IMR-90 (cell line): ENCODE measurements around the gene CRY2. TPM values are rescaled to one million over a fixed set of nuclear protein-coding genes. Genes with fewer than 3 reads are reported as not detected.

Experiments
- ATAC-seq: fragments of 200-7000 bp; cut with Tn5 transposase; 2 replicates; pipeline ENCODE4 v1.9.1; 2020; ENCODE audit warnings: low read depth, mild to moderate bottlenecking, moderate library complexity
- BruUV-seq: library from RNA; stranded (reverse); fragments of 400-500 nt; replicated peaks from 2 replicates; lab custom pipeline; 2021; lab: Mats Ljungman, UMichigan
- CTCF ChIA-PET: fragments of 300-600 bp; formaldehyde crosslinking; extraction: SDS; loops from one replicate; lab custom pipeline; 2021; ENCODE audit warnings: antibody characterized with exemption; lab: Yijun Ruan, JAX
- POLR2A ChIA-PET: fragments of 300-600 bp; sonication (Branson Sonifier 250); formaldehyde crosslinking; loops from one replicate; lab custom pipeline; 2022; ENCODE audit warnings: antibody characterized with exemption; ENCODE audit not compliant: unreplicated experiment; lab: Charles Lee
- DNase-seq: peaks from one replicate; pipeline ENCODE4 v3.0.0; 2013
- H2AFZ ChIP-seq: replicated peaks from 2 replicates; pipeline ENCODE3; 2013; ENCODE audit warnings: low read length, mild to moderate bottlenecking; ENCODE audit not compliant: poor library complexity
- H2AK5ac ChIP-seq: 2 replicates; pipeline ENCODE4 v1.6.1; 2013; ENCODE audit warnings: low read depth, low read length, inconsistent platforms
- H2AK9ac ChIP-seq: replicated peaks from 2 replicates; pipeline ENCODE3; 2013; ENCODE audit warnings: mild to moderate bottlenecking, low read depth, low read length, moderate library complexity; ENCODE audit not compliant: poor library complexity
- H2BK120ac ChIP-seq: 2 replicates; pipeline ENCODE4 v1.6.1; 2013; ENCODE audit warnings: low read depth, low read length, inconsistent platforms
- H2BK15ac ChIP-seq: 3 replicates; pipeline ENCODE4 v1.6.1; 2013; ENCODE audit warnings: low read depth, low read length, inconsistent platforms
- H2BK20ac ChIP-seq: 2 replicates; pipeline ENCODE4 v1.6.1; 2013; ENCODE audit warnings: low read depth, mild to moderate bottlenecking, inconsistent platforms, low read length, moderate library complexity
- H2BK5ac ChIP-seq: 2 replicates; pipeline ENCODE4 v1.6.1; 2013; ENCODE audit warnings: mild to moderate bottlenecking, low read depth, low read length, inconsistent platforms; ENCODE audit not compliant: poor library complexity, severe bottlenecking
- H3K14ac ChIP-seq: replicated peaks from 2 replicates; pipeline ENCODE4 v1.6.1; 2013; ENCODE audit warnings: low read depth, low read length, inconsistent platforms
- H3K18ac ChIP-seq: 2 replicates; pipeline ENCODE4 v1.6.1; 2013; ENCODE audit warnings: low read depth, low read length, control low read depth
- H3K23ac ChIP-seq: 2 replicates; pipeline ENCODE4 v1.6.1; 2013; ENCODE audit warnings: low read depth, low read length, inconsistent platforms
- H3K27ac ChIP-seq: 2 replicates; pipeline ENCODE4 v1.5.1; 2013; ENCODE audit warnings: mild to moderate bottlenecking, control low read depth, low read length; ENCODE audit not compliant: insufficient read depth
- H3K27me3 ChIP-seq: 2 replicates; pipeline ENCODE4 v1.6.1; 2013; ENCODE audit warnings: low read length; ENCODE audit not compliant: control insufficient read depth, insufficient read depth
- H3K36me3 ChIP-seq: 2 replicates; pipeline ENCODE4 v1.6.1; 2013; ENCODE audit warnings: low read length, mixed read lengths; ENCODE audit not compliant: control insufficient read depth, insufficient read depth
- H3K4ac ChIP-seq: 2 replicates; pipeline ENCODE4 v1.6.1; 2013; ENCODE audit warnings: low read depth, low read length, inconsistent platforms
- H3K4me1 ChIP-seq: 2 replicates; pipeline ENCODE4 v1.6.1; 2013; ENCODE audit warnings: low read length, mixed read lengths; ENCODE audit not compliant: control insufficient read depth, insufficient read depth
- H3K4me2 ChIP-seq: 2 replicates; pipeline ENCODE4 v1.6.1; 2013; ENCODE audit warnings: low read depth, mild to moderate bottlenecking, control low read depth, low read length, moderate library complexity
- H3K4me3 ChIP-seq: 2 replicates; pipeline ENCODE4 v1.5.1; 2013; ENCODE audit warnings: low read depth, mild to moderate bottlenecking, control low read depth, low read length, moderate library complexity; ENCODE audit not compliant: insufficient read depth
- H3K56ac ChIP-seq: 2 replicates; pipeline ENCODE4 v1.6.1; 2013; ENCODE audit warnings: low read length, inconsistent platforms; ENCODE audit not compliant: insufficient read depth; ENCODE audit errors: extremely low read depth
- H3K79me1 ChIP-seq, 2 experiments: 2 replicates each; pipeline ENCODE4 v1.6.1; 2013; ENCODE audit warnings: low read length in 2 of 2, inconsistent platforms in 1 of 2, low read depth in 1 of 2
- H3K9ac ChIP-seq: 2 replicates; pipeline ENCODE4 v1.6.1; 2013; ENCODE audit warnings: low read depth, low read length, control low read depth
- H3K9me1 ChIP-seq: 2 replicates; pipeline ENCODE4 v1.6.1; 2013; ENCODE audit warnings: low read length, inconsistent platforms; ENCODE audit not compliant: insufficient read depth
- H3K9me3 ChIP-seq: 2 replicates; pipeline ENCODE4 v1.6.1; 2013; ENCODE audit warnings: low read length; ENCODE audit not compliant: control insufficient read depth, insufficient read depth
- H4K20me1 ChIP-seq: 2 replicates; pipeline ENCODE4 v1.6.1; 2013; ENCODE audit warnings: low read length, inconsistent platforms; ENCODE audit not compliant: insufficient read depth
- H4K5ac ChIP-seq: 2 replicates; pipeline ENCODE4 v1.6.1; 2013; ENCODE audit warnings: mild to moderate bottlenecking, low read depth, low read length, control low read depth
- H4K8ac ChIP-seq, 2 experiments: 2 replicates each; pipeline ENCODE4 v1.6.1; 2013; ENCODE audit warnings: low read depth in 2 of 2, low read length in 2 of 2, control low read depth in 1 of 2, inconsistent platforms in 1 of 2
- H4K91ac ChIP-seq: 2 replicates; pipeline ENCODE4 v1.6.1; 2013; ENCODE audit warnings: low read depth, low read length, inconsistent platforms; ENCODE audit not compliant: insufficient read depth
- BHLHE40 ChIP-seq: fragments of 150-350 bp; IDR thresholded peaks from 2 replicates; pipeline ENCODE4 v1.6.1; 2016; ENCODE audit warnings: mild to moderate bottlenecking, low read depth, low read length
- CEBPB ChIP-seq: IDR thresholded peaks from 2 replicates; pipeline ENCODE4 v1.6.1; 2012; ENCODE audit warnings: low read depth, low read length, improper control_type of control experiment
- CHD1 ChIP-seq: IDR thresholded peaks from 2 replicates; pipeline ENCODE4 v1.6.1; 2012; ENCODE audit warnings: low read depth, low read length, improper control_type of control experiment
- FOS ChIP-seq: fragments of 150-350 bp; IDR thresholded peaks from 2 replicates; pipeline ENCODE4 v1.6.1; 2016; ENCODE audit warnings: low read depth, low read length
- MAFK ChIP-seq: IDR thresholded peaks from 2 replicates; pipeline ENCODE4 v1.6.1; 2012; ENCODE audit warnings: low read depth, low read length, improper control_type of control experiment
- MAZ ChIP-seq: IDR thresholded peaks from 2 replicates; pipeline ENCODE4 v1.6.1; 2012; ENCODE audit warnings: low read depth, mild to moderate bottlenecking, low read length, improper control_type of control experiment, moderate library complexity, borderline replicate concordance
- MXI1 ChIP-seq: IDR thresholded peaks from 2 replicates; pipeline ENCODE4 v1.6.1; 2012; ENCODE audit warnings: low read depth, mild to moderate bottlenecking, low read length, moderate library complexity, borderline replicate concordance
- NFE2L2 ChIP-seq: fragments of 150-350 bp; IDR thresholded peaks from 2 replicates; pipeline ENCODE4 v1.6.1; 2016; ENCODE audit warnings: low read depth, mild to moderate bottlenecking, low read length
- RAD21 ChIP-seq: IDR thresholded peaks from 2 replicates; pipeline ENCODE4 v1.6.1; 2012; ENCODE audit warnings: low read length, improper control_type of control experiment
- RCOR1 ChIP-seq: IDR thresholded peaks from 2 replicates; pipeline ENCODE4 v1.6.1; 2012; ENCODE audit warnings: mild to moderate bottlenecking, low read length, improper control_type of control experiment; ENCODE audit not compliant: insufficient replicate concordance
- SMC3 ChIP-seq: fragments of 150-350 bp; IDR thresholded peaks from 2 replicates; pipeline ENCODE4 v1.6.1; 2016; ENCODE audit warnings: low read depth, mild to moderate bottlenecking, antibody characterized with exemption, low read length, moderate library complexity
- USF2 ChIP-seq: fragments of 150-350 bp; IDR thresholded peaks from 2 replicates; pipeline ENCODE4 v1.6.1; 2017; ENCODE audit warnings: mild to moderate bottlenecking, antibody characterized with exemption, low read length, low read depth
- WGBS, 2 experiments: methylation state at CpG; one replicate each; pipeline versions ENCODE4 v1.1.5 to v1.1.7; 2013; ENCODE audit warnings: missing lambda C conversion rate in 2 of 2; ENCODE audit not compliant: insufficient read length in 1 of 2; ENCODE audit errors: extremely low coverage in 2 of 2; 5-methylcytosine and 5-hydroxymethylcytosine counted together
- dilution Hi-C: fragments of 300-500 bp; cut with HindIII; formaldehyde crosslinking; loops from one replicate; pipeline ENCODE4 v1.14.3; 2018; ENCODE audit warnings: low sequenced_read_pairs; ENCODE audit not compliant: unreplicated experiment
- in situ Hi-C: fragments of 300-500 bp; cut with MboI; formaldehyde crosslinking; loops from 3 replicates; pipeline ENCODE4 v1.14.3; 2019; ENCODE audit warnings: low sequenced_read_pairs, inconsistent platforms, mixed read lengths
- intact Hi-C: fragments of 100-400 bp; cut with micrococcal nuclease; formaldehyde crosslinking; loops from 2 replicates; pipeline ENCODE4 v1.10.0; 2022
- polyA plus RNA-seq, 3 experiments: library from polyadenylated mRNA; depleted of rRNA; stranded (reverse); fragments of >200 nt; gene quantifications; 2 replicates each; pipeline ENCODE4 v1.2.3, GENCODE V29; 2012; ENCODE audit warnings: low replicate concordance in 1 of 3
- total RNA-seq: library from RNA; depleted of rRNA; stranded (reverse); fragments of >200 nt; gene quantifications from 2 replicates; pipeline ENCODE4 v1.2.3, GENCODE V29; 2012
- TF ChIP-seq, protein P1 (sequence below): conservative IDR thresholded peaks from 2 replicates; pipeline ENCODE4 v1.5.1; 2012; ENCODE audit warnings: mild to moderate bottlenecking, low read depth, low read length, improper control_type of control experiment
- TF ChIP-seq, protein P2 (sequence below): fragments of 150-350 bp; IDR thresholded peaks from 2 replicates; pipeline ENCODE4 v1.6.1; 2016; ENCODE audit warnings: low read depth, mild to moderate bottlenecking, low read length, moderate library complexity, borderline replicate concordance

CRY2 gene
- total and polyA plus RNA-seq, 2 of the 4 experiments (the other 2 are of a cell fraction) = 12.2 to 13.1 TPM

DNA sequence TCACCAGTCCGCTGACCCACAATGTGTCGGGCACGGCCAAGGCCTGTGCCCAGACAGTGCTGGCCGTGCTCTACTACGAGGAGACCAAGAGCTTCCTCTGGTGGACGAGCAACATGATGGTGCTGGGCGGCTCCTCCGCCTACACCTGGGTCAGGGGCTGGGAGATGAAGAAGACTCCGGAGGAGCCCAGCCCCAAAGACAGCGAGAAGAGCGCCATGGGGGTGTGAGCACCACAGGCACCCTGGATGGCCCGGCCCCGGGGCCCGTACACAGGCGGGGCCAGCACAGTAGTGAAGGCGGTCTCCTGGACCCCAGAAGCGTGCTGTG is 36.2 kb upstream of the CRY2 start:
- Histone ChIP-seq H3K18ac (no peak overlapping the region), H3K4me1 (peaks cover 17% of the 10 kb centered on the region), H2AFZ (no peak overlapping the region), H3K56ac (no peak overlapping the region), H3K9ac (no peak overlapping the region), H3K4ac (no peak overlapping the region), H4K20me1 (peaks cover 36% of the 10 kb centered on the region), H3K27me3 (no peaks in the 10 kb centered on the region), H3K4me3 (no peak overlapping the region), H3K9me1 (peaks cover 24% of the 10 kb centered on the region), H3K27ac (no peak overlapping the region), H3K36me3 (peaks cover 37% of the 10 kb centered on the region), H2BK120ac (no peak overlapping the region), H3K14ac (no peak overlapping the region), H2BK15ac (no peak overlapping the region), H2AK9ac (no peak overlapping the region), H2BK20ac (no peak overlapping the region), H3K23ac (no peak overlapping the region), H2AK5ac (no peak overlapping the region), H3K79me1 (peaks cover 33 to 49% of the 10 kb centered on the region in 2 experiments), H4K5ac (no peak overlapping the region), H4K91ac (no peak overlapping the region), H3K4me2 (no peak overlapping the region), H4K8ac (no peak overlapping the region), H3K9me3 (no peaks in the 10 kb centered on the region), H2BK5ac (no peak overlapping the region)
- no peak for DNase-seq
- TF ChIP-seq RAD21 = no peak
- no peak for TF ChIP-seq SMC3
- TF ChIP-seq, protein P1, sequence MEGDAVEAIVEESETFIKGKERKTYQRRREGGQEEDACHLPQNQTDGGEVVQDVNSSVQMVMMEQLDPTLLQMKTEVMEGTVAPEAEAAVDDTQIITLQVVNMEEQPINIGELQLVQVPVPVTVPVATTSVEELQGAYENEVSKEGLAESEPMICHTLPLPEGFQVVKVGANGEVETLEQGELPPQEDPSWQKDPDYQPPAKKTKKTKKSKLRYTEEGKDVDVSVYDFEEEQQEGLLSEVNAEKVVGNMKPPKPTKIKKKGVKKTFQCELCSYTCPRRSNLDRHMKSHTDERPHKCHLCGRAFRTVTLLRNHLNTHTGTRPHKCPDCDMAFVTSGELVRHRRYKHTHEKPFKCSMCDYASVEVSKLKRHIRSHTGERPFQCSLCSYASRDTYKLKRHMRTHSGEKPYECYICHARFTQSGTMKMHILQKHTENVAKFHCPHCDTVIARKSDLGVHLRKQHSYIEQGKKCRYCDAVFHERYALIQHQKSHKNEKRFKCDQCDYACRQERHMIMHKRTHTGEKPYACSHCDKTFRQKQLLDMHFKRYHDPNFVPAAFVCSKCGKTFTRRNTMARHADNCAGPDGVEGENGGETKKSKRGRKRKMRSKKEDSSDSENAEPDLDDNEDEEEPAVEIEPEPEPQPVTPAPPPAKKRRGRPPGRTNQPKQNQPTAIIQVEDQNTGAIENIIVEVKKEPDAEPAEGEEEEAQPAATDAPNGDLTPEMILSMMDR = no peak
- no peak for TF ChIP-seq FOS
- no peak for TF ChIP-seq CEBPB
- TF ChIP-seq NFE2L2 = no peak
- TF ChIP-seq, protein P2, sequence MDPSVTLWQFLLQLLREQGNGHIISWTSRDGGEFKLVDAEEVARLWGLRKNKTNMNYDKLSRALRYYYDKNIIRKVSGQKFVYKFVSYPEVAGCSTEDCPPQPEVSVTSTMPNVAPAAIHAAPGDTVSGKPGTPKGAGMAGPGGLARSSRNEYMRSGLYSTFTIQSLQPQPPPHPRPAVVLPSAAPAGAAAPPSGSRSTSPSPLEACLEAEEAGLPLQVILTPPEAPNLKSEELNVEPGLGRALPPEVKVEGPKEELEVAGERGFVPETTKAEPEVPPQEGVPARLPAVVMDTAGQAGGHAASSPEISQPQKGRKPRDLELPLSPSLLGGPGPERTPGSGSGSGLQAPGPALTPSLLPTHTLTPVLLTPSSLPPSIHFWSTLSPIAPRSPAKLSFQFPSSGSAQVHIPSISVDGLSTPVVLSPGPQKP = no peak
- no peak for TF ChIP-seq MXI1
- no peak for TF ChIP-seq BHLHE40
- no peak for TF ChIP-seq MAFK
- TF ChIP-seq CHD1 = no peak
- no peak for TF ChIP-seq MAZ
- no peak for TF ChIP-seq RCOR1
- no peak for TF ChIP-seq USF2
- 94% methylated on average over 3 of the region's 17 CpGs; no CpG with 5 or more reads in 1 of the 2 experiments for WGBS, 2 experiments
- dilution Hi-C loops (no loop called here), in situ Hi-C loops (loop anchor here (25.0 kb wide), 1 partner anchor 1249 kb away; the partner anchor contains the start of gene CD82), intact Hi-C loops (no loop called here)
- CTCF ChIA-PET = no interaction called here
- ATAC-seq = no peak
- BruUV-seq = no TSS peak
- POLR2A ChIA-PET = no interaction called here
